ENCODE data around the gene KIF15.

DNA sequence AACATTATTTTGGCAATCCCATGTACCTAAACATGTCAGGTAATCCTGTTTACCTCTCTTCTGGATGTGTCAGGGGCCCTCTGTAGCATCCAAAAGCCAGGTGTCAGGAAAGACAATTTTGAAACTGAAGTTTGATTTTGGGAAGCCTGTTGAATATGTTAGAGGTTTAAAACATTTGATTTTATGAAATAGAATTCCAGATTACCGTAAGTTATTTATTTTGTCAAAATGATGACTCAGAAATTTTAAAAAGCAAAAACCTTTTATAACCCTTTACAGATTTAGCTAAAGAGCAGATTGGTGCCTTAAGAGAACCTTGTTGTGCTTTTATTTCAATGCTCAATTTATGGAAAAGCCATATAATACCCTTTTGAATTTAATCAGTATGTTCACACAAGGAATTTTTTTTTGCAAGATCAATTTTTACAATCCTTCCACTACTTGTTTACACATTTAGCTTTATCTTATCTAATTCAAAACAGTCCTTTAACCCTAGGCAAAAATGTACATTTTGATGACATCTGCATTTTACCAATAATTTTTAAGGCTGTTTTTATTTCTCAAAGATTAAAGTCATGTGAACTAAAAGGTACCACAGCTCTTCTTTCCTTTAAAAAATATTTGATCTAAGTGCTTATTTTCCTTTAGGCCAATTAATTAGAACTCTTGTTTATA, 10.0 kb downstream of the KIF15 start:
- TF ChIP-seq CTCF (IDR thresholded peaks at IDR 0.05) (no peak), EP300 (IDR thresholded peaks at IDR 0.05) (no peak), POLR2AphosphoS5 (IDR thresholded peaks at IDR 0.05) (no peak)

Data from suprapubic skin (tissue), 4 donors.